Activated CD8-positive, alpha-beta memory T cell treated with anti-CD3 and anti-CD28 coated beads, Interleukin-2, amount 10 ng/mL, durations not matched to agents 7 days and 5 days (primary cell): ENCODE results near the gene AATK. TPM values are rescaled to one million over a fixed set of nuclear protein-coding genes. Genes with fewer than 3 reads are reported as not detected.
A peak's percentile ranks its signal among the peaks of the same experiment; 100 is the strongest.

Experiments
- ATAC-seq: fragments of 150-1000 bp; cut with Tn5 transposase; one replicate; pipeline ENCODE4 v1.10.0; 2021; ENCODE audit warnings: moderate library complexity
- CTCF ChIA-PET: fragments of 350-600 bp; sonication (Branson Sonifier 250); formaldehyde crosslinking; loops from one replicate; lab custom pipeline; 2021; ENCODE audit warnings: antibody characterized with exemption; lab: Charles Lee
- DNase-seq: peaks from one replicate; pipeline ENCODE4 v3.0.0-alpha.2; 2020
- H3K27ac Mint-ChIP-seq: one replicate; pipeline ENCODE4 v1.8.0; 2021; ENCODE audit warnings: mild to moderate bottlenecking, mixed read lengths
- H3K27me3 Mint-ChIP-seq: one replicate; pipeline ENCODE4 v1.8.0; 2021; ENCODE audit warnings: mixed read lengths
- H3K36me3 Mint-ChIP-seq: one replicate; pipeline ENCODE4 v1.8.0; 2021; ENCODE audit warnings: mild to moderate bottlenecking, mixed read lengths
- H3K4me1 Mint-ChIP-seq: one replicate; pipeline ENCODE4 v1.8.0; 2021; ENCODE audit warnings: mixed read lengths
- H3K4me3 Mint-ChIP-seq: one replicate; pipeline ENCODE4 v1.8.0; 2021; ENCODE audit warnings: mild to moderate bottlenecking, moderate library complexity, mixed read lengths
- H3K9me3 Mint-ChIP-seq: one replicate; pipeline ENCODE4 v1.8.0; 2022; ENCODE audit warnings: low read depth, mixed read lengths
- total RNA-seq, 2 experiments: library from RNA; stranded (reverse); gene quantifications; one replicate each; pipeline ENCODE4 v1.2.3, GENCODE V29; 2021

The AATK gene
- total RNA-seq, 2 experiments from 2014 or later, result 0.06 to 0.26 TPM

DNA sequence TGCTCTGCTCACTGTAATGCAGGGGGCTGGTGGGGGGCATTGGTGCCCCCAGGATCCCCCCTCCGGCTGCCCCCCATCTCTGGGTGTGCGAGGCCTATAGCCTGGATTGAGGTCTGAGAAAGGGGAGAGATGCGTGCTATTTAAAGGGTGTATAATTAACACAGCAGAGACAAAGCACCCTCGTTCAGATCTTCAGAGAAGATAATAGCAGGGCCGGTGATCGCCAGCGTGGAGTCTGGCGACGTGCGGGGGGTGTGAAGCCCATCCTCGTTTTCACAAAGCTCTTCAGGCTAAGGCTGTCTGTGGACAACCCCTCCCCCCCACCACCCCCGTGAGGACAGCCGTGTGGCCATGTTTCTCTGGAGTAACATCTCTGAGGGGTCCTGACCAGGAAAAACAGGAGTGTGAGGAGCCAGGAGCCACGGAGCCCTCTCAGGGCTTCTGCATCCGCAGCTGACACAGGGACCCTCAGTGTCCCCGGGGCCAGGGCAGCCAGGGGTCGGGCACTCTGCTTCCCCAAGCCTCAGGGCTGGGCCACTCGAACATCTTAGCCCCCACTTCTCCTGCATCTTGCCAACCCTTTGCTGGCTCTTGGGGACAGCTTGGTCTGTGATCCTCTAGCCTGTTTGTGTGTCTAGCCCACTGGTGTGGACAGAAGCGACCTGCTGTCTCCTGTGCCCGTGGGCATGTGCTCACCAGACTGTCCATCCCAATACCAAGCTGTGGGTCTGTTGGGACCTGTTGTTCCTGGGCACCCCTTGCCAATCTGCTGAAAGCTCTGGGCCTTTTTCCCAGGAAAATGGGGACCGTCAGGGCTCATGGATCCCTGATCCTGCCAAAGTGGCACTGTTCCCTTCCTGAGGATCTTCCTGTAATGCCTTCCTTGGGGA lies 72.2 kb downstream of the AATK start:
- Mint-ChIP-seq H3K27me3 (peaks cover 9% of the 10 kb centered on the region), H3K4me1 (peaks cover 42% of the 10 kb centered on the region), H3K4me3 (no peak overlapping the region), H3K9me3 (no peaks in the 10 kb centered on the region), H3K27ac (no peak overlapping the region), H3K36me3 (no peaks in the 10 kb centered on the region)
- ATAC-seq (no peak), DNase-seq (no peak)
- CTCF ChIA-PET, result interaction anchor here (0.8 to 6.7 kb wide), 9 partner anchors 9 to 639 kb away, joined by 3 to 124 read pairs (median 4); partner anchors contain the start of genes BAIAP2 and CHMP6

DNA sequence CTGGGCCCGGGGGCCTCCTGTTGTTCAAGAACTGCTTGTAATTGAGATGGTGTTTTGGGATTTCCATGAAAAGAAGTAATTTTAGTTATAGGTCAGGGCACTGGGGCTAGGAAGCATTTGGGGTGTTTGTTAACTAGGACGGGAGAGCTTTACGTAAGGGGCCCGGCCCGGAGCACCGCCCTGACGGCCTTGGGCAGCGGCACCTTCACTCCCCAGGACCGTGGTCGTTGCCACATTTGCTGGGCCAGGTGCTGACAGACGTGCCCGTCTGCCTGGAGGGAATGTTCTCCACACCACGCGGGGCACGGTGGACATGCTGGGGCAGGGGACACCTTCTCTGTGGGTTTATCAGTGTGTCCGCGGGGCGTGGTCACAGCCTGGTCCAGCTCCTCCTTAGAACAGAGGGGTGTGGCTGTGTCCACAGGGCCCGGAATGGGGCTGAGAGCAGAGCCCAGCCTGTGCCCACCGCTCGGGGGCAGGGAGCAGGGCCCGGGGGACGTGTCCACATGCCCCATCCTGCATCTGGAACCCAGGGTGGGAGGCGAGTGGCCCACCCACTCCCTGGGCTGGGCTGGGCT lies 73.4 kb downstream of the AATK start:
- no peak for DNase-seq
- H3K27me3 Mint-ChIP-seq, result peaks cover 9% of the 10 kb centered on the region
- no peaks in the 10 kb centered on the region for H3K9me3 Mint-ChIP-seq
- peaks cover 42% of the 10 kb centered on the region for H3K4me1 Mint-ChIP-seq
- no peaks in the 10 kb centered on the region for H3K36me3 Mint-ChIP-seq
- CTCF ChIA-PET, result interaction anchor here (1.3 to 1.4 kb wide), 2 partner anchors 9 to 49 kb away, joined by 3 to 8 read pairs; no protein-coding TSS in a partner anchor
- no peak overlapping the region for H3K4me3 Mint-ChIP-seq
- ATAC-seq, result no peak
- H3K27ac Mint-ChIP-seq, result no peak overlapping the region

DNA sequence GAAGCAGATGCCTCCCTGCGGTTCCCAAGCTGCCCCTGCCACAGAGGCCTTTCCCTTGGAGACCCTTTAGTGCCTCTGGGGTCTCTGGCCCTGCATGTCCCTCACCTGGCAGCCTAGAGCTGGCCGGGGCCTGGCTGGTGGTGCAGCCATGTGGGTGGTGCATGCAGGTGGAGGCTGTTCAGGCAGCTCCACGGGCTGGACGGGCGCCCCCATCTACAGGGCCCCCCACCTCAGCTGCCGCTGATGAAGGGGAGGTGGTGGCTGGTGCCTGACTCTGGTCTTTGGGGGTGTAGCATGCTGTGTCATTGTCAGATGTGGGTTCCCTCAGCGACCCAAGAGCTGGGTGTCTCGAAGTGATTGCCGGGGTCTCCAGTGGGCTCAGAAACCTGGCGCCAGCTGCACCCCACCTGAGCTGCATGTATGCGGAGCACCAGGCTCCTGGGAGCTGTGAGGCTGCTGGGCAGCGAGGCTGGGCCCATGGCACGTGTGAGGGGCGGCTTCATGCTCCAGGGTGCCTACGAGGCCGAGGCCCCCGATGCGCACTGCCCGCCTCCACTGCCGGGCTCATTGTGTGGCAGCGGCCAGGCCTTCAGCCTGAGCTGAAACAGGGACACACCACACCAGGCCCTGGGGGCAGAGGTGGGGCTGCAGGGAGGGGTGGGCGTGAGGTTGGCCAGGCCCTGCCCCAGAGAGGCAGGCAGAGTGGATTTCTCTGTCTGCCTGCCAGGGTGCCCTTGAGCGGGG lies 74.1 kb downstream of the AATK start:
- CTCF ChIA-PET, result interaction anchor here (1.1 to 2.3 kb wide), 4 partner anchors 10 to 68 kb away, joined by 3 to 9 read pairs (median 6); no protein-coding TSS in a partner anchor
- H3K27me3 Mint-ChIP-seq, result peaks cover 9% of the 10 kb centered on the region
- no peaks in the 10 kb centered on the region for H3K9me3 Mint-ChIP-seq

DNA sequence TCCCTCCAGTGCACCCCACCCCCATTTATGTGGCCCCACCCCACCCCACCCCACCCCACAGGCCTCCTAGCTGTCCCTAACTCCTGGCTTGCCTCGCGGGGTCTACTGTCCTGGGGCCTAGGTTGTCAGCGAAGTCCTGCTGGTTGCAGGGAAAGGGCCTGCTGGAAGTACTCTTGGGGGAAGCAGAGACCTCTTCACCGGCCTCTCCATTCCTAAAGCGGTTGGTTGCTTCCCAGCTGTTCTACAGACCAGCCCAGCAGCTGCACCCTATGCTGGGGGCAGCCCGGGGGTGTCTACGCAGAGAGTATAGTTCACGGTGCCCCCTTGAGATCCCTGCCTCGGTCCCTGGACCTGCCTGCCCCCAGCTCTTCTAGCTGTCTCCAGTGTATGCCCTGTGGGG lies 74.9 kb downstream of the AATK start:
- no peak for ATAC-seq
- CTCF ChIA-PET, result interaction anchor here (1.1 to 2.3 kb wide), 3 partner anchors 11 to 67 kb away, joined by 3 to 9 read pairs (median 8); no protein-coding TSS in a partner anchor
- Mint-ChIP-seq H3K27me3 (peaks cover 9% of the 10 kb centered on the region), H3K27ac (no peak overlapping the region), H3K4me1 (peaks cover 37% of the 10 kb centered on the region), H3K4me3 (no peak overlapping the region), H3K9me3 (no peaks in the 10 kb centered on the region), H3K36me3 (no peaks in the 10 kb centered on the region)
- DNase-seq, result no peak

More for the DNA sequence above, 74.1 kb downstream of the AATK start:
- H3K4me3 Mint-ChIP-seq, result no peak overlapping the region
- DNase-seq, result no peak
- peaks cover 43% of the 10 kb centered on the region for H3K4me1 Mint-ChIP-seq
- ATAC-seq, result no peak
- no peak overlapping the region for H3K27ac Mint-ChIP-seq
- H3K36me3 Mint-ChIP-seq, result no peaks in the 10 kb centered on the region

DNA sequence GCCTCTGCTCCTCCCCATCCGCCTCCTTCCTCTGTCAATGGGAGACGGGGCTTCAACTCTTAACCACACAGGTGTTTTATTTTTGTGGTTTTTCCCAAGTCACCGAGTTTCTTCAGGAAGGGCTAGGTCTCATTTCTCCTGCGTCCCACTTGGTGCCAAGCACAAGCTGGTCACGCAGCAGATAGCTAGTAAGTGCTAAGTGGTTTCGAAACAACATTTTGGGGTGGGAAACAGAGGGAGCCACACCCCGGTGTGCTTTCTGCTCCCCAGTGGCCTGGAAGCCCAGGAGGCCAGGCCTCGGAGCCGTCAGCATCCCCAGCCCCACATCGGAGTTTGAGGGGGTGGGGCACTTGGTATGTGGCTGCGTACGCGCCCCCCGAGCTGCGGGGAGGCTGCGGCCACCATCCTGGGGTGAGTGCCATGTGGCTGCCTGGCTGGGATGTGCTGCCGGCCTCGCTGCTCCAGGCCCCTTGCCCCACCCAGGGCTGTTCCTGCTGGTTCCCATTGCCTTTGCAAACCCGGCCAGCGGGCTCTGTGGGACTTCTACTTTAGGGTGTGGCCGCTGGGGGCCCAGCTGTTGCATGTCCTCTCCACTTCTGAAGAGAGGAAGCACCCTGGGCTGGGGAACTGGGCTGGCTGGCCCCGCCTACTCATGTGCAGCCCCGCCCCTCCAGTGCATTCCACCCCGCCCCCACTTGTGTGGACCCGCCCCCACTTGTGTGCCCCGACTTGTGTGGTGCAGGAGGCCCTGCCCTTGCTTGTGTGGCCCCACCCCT lies 75.5 kb downstream of the AATK start:
- H3K4me3 Mint-ChIP-seq, result no peak overlapping the region
- CTCF ChIA-PET, result interaction anchor here (1.1 to 2.3 kb wide), 2 partner anchors 53 to 67 kb away, joined by 3 to 9 read pairs; no protein-coding TSS in a partner anchor
- H3K4me1 Mint-ChIP-seq, result peaks cover 31% of the 10 kb centered on the region
- H3K27me3 Mint-ChIP-seq, result peaks cover 9% of the 10 kb centered on the region
- ATAC-seq, result no peak
- no peaks in the 10 kb centered on the region for H3K36me3 Mint-ChIP-seq
- H3K9me3 Mint-ChIP-seq, result no peaks in the 10 kb centered on the region
- H3K27ac Mint-ChIP-seq, result no peak overlapping the region
- DNase-seq, result peak; percentile 59

DNA sequence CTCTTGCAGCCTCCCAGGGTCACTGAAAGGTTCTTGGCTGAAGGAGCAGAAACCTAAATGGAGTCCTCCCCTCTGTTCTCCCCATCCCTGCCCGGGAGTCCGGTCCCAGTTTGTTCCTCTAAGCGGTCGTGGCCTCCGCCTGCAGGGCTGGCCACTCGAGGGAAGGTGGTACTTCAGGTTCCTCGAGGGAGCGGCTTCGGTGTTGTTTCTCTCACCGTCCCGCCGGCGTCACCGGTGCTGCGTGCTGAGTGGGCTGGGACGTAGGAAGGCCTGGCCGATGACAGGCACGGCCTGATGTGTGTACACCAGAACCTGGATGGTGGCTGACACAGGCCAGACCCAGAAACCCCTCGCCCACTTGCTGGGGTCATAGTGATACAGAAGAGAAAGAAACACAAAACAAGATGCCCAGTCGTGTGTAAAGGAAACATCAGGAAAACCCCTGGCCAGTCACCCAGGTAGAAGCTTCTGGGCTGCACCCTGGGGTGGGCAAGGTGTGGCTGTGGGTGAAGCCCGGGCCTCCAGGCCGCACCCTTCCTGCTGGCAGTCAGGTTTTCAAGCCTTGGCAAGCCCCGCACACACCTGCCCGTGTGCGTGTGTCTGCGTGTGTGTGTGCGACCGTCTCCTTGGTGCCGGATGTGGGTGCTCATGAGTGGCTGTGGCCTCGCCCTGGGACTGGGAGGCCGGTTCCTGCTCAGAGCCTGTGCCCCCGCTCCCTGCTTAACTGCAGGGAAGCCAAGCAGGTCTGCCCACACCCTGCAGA lies 79.1 kb downstream of the AATK start:
- DNase-seq (no peak), ATAC-seq (no peak)
- Mint-ChIP-seq H3K4me1 (peaks cover 7% of the 10 kb centered on the region), H3K36me3 (no peaks in the 10 kb centered on the region), H3K4me3 (no peak overlapping the region), H3K9me3 (no peaks in the 10 kb centered on the region), H3K27me3 (no peaks in the 10 kb centered on the region), H3K27ac (no peak overlapping the region)
- CTCF ChIA-PET, result interaction anchor here (1.0 to 2.2 kb wide), 4 partner anchors 8 to 63 kb away, joined by 4 to 9 read pairs (median 5); no protein-coding TSS in a partner anchor

DNA sequence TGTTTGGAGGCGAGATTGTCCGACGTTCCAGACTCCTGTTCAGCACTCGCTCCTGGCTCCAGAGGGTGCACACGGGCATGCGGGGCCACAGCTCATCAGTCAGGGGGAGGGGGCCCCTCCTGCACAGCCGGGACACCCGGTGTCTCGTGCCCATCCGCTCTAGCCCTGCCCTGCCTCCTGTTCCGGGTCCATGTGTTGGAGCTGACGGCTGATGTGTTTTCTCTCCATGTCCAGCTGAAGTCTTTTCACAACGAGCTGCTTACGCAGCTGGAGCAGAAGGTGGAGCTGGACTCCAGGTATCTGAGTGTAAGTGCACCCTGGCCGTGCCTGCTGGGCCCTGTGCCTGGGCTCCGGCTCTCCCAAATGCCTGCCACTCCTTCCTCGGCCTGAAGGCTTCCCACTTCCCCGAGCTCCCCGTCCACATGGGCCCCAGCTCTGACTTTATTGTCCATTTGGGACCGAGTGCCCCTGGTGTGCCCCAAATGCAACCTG lies 80.6 kb downstream of the AATK start:
- no peaks in the 10 kb centered on the region for H3K9me3 Mint-ChIP-seq
- H3K27me3 Mint-ChIP-seq, result no peaks in the 10 kb centered on the region
- H3K4me3 Mint-ChIP-seq, result no peak overlapping the region
- ATAC-seq (no peak), DNase-seq (no peak)
- H3K4me1 Mint-ChIP-seq, result peaks cover 7% of the 10 kb centered on the region
- CTCF ChIA-PET, result interaction anchor here (2.0 kb wide), 1 partner anchor 10 kb away, joined by 5 read pairs; no protein-coding TSS in a partner anchor
- no peak overlapping the region for H3K27ac Mint-ChIP-seq
- H3K36me3 Mint-ChIP-seq, result no peaks in the 10 kb centered on the region

DNA sequence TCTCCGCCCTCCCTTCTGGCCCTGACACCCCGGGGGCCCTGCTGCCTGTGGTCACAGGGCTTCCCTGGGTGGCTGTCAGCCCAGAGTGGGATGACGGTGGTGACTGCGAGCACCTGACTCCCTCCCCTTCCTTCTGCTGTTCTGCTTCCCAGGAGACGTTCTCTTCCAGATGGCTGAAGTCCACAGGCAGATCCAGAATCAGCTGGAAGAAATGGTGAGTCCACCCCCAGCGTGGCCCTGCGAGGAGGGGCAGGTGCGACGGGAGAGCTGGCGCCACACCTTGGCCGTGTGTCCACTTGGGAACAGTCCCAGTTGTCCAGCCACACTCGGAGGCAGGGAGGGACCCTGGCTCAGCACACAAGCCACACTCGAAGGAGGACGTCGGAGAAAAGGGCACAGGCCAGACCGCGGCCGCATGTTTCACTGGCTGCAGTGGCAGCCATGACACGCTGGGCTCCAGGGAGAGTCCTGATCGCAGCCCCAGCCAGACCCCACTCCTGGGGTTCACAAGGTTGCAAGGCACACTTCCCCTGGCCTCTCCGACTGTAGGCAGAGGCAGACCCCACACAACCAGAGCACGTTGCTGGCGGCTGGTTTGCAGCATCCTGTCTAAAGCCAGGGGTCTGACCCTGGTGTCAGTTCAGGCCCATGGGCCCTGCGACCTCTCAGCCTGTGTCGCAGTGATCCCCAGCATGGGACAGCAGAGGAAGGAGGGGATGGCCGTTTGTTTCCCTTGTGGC lies 81.2 kb downstream of the AATK start:
- Mint-ChIP-seq H3K4me1 (peaks cover 5% of the 10 kb centered on the region), H3K27me3 (no peaks in the 10 kb centered on the region), H3K4me3 (no peak overlapping the region), H3K9me3 (no peaks in the 10 kb centered on the region), H3K27ac (no peak overlapping the region), H3K36me3 (no peaks in the 10 kb centered on the region)
- CTCF ChIA-PET, result interaction anchor here (2.0 kb wide), 1 partner anchor 11 kb away, joined by 5 read pairs; no protein-coding TSS in a partner anchor
- DNase-seq (no peak), ATAC-seq (no peak)

DNA sequence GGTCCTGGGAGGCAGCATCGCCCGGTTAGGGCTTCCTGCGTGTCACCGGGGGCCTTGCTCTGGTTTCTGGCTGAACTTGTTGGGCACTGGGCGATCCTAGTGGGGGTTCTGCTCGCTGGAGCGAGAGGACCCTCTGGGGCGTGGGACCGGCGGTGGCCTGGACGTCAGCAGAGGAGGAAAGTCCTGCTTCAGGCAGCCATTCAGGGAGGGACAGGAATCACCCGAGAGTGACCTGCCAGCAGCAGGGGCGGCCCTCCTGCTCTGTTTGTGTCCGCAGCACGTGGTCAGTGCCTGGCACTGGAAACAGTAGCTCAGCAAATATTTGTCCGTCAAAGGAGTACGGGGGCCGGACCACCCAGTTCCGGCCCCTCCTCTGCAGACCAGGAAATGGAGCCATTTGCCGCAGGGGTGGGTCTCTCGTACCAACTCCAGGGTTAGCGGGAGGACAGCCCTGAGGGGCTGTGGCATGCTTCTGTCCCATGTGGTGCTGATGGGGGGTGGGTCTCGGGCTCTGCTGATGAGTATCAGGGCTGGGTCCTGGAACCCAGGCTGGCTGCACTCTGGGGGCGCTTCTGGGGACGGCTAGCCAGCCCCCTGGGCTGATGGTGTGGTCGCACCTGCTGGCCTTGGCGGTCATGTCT lies 82.8 kb downstream of the AATK start:
- CTCF ChIA-PET, result interaction anchor here (1.0 kb wide), 1 partner anchor 12 kb away, joined by 3 read pairs; no protein-coding TSS in a partner anchor
- Mint-ChIP-seq H3K27me3 (no peaks in the 10 kb centered on the region), H3K27ac (no peak overlapping the region), H3K4me3 (no peak overlapping the region), H3K4me1 (peaks cover 5% of the 10 kb centered on the region), H3K9me3 (no peaks in the 10 kb centered on the region), H3K36me3 (no peaks in the 10 kb centered on the region)
- DNase-seq (no peak), ATAC-seq (no peak)

DNA sequence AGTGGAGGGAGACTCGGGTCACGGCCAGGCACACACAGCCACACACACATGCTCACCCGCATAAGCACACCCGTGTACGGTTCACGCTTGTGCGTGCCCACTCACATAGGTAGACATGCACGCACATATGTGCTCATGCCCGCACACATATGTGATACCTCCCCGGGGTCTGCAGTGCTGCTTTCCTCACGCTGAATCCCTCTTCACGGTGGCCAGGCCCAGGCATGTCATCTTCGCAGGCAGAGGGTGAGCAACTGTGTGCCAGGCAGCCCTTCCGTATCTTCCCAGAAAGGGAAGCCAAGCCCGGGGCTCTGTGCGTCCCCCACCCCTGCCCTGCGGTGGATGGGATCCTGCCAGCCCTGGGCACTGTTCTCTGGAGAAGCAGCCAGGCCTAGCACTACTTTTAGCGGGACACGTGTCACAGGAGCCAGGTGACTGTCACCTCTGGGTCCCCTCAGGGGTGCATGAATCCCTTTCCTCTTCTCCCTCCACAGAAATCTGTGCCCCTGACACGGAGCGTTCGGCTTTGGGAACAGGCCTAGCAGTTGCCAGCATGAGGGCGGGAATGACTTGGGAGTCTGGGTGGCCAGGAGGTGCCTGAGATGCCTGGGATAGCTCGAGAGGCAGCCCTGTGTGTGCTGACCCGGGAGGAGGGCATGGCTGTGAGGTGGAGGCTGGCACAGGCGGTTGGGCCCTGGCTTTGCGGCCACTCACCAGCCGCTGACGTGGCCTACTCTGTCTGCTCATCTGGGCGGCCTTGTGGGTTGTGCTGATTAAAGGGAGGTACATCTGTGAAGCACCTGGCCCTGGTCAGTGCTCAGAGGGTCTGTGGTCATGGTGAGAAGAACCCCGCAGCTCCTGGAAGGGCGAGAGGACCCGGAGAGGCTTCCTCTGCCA lies 83.6 kb downstream of the AATK start:
- Mint-ChIP-seq H3K27me3 (no peaks in the 10 kb centered on the region), H3K36me3 (no peaks in the 10 kb centered on the region), H3K4me3 (no peak overlapping the region), H3K9me3 (no peaks in the 10 kb centered on the region), H3K4me1 (peaks cover 3% of the 10 kb centered on the region), H3K27ac (no peak overlapping the region)
- no peak for ATAC-seq
- DNase-seq, result no peak
- CTCF ChIA-PET, result interaction anchor here (1.0 kb wide), 1 partner anchor 13 kb away, joined by 3 read pairs; no protein-coding TSS in a partner anchor
